DMS53 treated with DMSO at 0.1 percent for 48 hours (cell line): Measurements from ENCODE around the gene SSB.
A peak's percentile ranks its signal among the peaks of the same experiment; 100 is the strongest.
"Not testable (repeated sequence)": the region's sequence is repeated elsewhere in the genome, so short reads cannot be mapped to it uniquely, and the experiment has no call there.

Experiments used
- DNase-seq: peaks from one replicate; lab custom pipeline; 2025; ENCODE audit not compliant: unreplicated experiment; lab: John Stamatoyannopoulos, UW

SSB gene

GRCh38 chr2:169828141-169828811 lies 29.6 kb downstream of the SSB start:
- peak; percentile 23 for DNase-seq

- DNase-seq, result no peak
Measured at GRCh38 chr2:169834401-169834800, 35.7 kb downstream of the SSB start.

GRCh38 chr2:169838743-169839489 lies 40.2 kb downstream of the SSB start:
- no peak for DNase-seq

GRCh38 chr2:169839954-169840746 lies 41.5 kb downstream of the SSB start:
- no peak for DNase-seq

- no peak for DNase-seq
Measured at GRCh38 chr2:169840747-169841142, 42.1 kb downstream of the SSB start.

- not testable (repeated sequence) for DNase-seq
Measured at GRCh38 chr2:169841625-169842024, 43.0 kb downstream of the SSB start.

GRCh38 chr2:169845016-169845415 lies 46.3 kb downstream of the SSB start:
- no peak for DNase-seq

- DNase-seq, result peak; percentile 62
Measured at GRCh38 chr2:169848959-169849693, 50.5 kb downstream of the SSB start.

- DNase-seq, result peak; percentile 28
Measured at GRCh38 chr2:169849710-169850109, 51.0 kb downstream of the SSB start.

- DNase-seq, result no peak
Measured at GRCh38 chr2:169853041-169853668, 54.5 kb downstream of the SSB start.

GRCh38 chr2:169855281-169856258 lies 56.9 kb downstream of the SSB start:
- not testable (repeated sequence) for DNase-seq

- DNase-seq, result no peak
Measured at GRCh38 chr2:169859423-169859822, 60.8 kb downstream of the SSB start.

GRCh38 chr2:169860149-169860548 lies 61.5 kb downstream of the SSB start:
- no peak for DNase-seq
